ENCODE measurements around the gene PCDH9. TPM values are rescaled to one million over a fixed set of nuclear protein-coding genes. Genes with fewer than 3 reads are reported as not detected.

The PCDH9 gene
- total RNA-seq, 1 experiment from 2014 or later = 5.8 TPM

DNA sequence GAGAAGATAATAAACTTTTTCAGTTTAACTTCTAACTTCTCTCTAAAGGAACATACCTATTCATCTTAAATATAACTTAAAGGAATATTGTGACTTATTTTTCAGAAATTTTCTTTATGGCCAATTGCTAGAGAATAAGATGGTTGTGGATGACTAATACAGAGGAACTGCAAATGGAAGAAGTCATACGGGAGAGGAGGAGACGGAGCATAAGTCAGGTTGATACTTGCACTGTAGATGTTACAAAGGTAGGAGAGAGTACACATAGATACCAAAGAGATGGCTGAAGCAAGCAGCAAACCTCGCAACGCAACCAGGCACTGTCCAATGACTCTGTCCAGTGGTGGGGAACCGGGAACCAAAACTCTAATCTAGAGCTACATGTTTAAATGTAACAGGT is 963.4 kb downstream of the PCDH9 start:
- ChIA-PET CTCF (no interaction called here), POLR2A (ENCODE audit: low non-redundant PET) (no interaction called here)
- intact Hi-C loops (cut with micrococcal nuclease; ENCODE audit: unreplicated experiment) = no loop called here

DNA sequence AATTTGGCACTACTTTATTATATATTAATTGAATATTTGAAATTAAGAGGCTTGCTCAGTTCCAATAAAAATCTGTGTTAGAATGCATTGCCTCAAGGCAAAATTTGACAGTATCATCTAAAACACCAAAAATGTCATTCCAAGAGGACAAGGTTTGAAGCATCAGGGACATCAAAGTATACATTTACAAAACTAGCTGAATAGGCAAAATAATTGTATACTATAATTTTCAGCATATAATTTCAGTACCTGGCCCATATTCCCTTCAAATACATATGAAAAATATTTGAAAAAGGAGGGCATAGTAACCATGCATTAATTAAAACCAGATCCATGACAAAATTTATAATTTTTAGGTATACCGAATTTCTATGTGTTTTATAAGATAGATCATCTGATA is 963.8 kb downstream of the PCDH9 start:
- no peaks in the 10 kb centered on the region for H3K27me3 ChIP-seq (replicated peaks; ENCODE audit: insufficient read depth, low read depth, low read length, poor library complexity)
- H3K9me3 ChIP-seq (ENCODE audit: low read depth, low read length, poor library complexity, severe bottlenecking) = peaks cover 4% of the 10 kb centered on the region
- H3K4me3 ChIP-seq (ENCODE audit: low read depth, low read length, poor library complexity, severe bottlenecking) = no peak overlapping the region
- no TSS peak for BruUV-seq (replicated peaks)
- TF ChIP-seq, protein P1, sequence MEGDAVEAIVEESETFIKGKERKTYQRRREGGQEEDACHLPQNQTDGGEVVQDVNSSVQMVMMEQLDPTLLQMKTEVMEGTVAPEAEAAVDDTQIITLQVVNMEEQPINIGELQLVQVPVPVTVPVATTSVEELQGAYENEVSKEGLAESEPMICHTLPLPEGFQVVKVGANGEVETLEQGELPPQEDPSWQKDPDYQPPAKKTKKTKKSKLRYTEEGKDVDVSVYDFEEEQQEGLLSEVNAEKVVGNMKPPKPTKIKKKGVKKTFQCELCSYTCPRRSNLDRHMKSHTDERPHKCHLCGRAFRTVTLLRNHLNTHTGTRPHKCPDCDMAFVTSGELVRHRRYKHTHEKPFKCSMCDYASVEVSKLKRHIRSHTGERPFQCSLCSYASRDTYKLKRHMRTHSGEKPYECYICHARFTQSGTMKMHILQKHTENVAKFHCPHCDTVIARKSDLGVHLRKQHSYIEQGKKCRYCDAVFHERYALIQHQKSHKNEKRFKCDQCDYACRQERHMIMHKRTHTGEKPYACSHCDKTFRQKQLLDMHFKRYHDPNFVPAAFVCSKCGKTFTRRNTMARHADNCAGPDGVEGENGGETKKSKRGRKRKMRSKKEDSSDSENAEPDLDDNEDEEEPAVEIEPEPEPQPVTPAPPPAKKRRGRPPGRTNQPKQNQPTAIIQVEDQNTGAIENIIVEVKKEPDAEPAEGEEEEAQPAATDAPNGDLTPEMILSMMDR (conservative IDR thresholded peaks at IDR 0.05; ENCODE audit: low read depth, low read length) = no peak
- TF ChIP-seq EZH2 (IDR thresholded peaks at IDR 0.05; ENCODE audit: borderline replicate concordance, low read depth, low read length, poor library complexity, severe bottlenecking) = no peak
- intact Hi-C loops (cut with micrococcal nuclease; ENCODE audit: unreplicated experiment) = no loop called here
- H3K36me3 ChIP-seq (ENCODE audit: insufficient read depth, low read length, poor library complexity, severe bottlenecking) = no peaks in the 10 kb centered on the region
- CTCF ChIA-PET = no interaction called here
- POLR2A ChIA-PET (ENCODE audit: low non-redundant PET) = no interaction called here
- DNase-seq (ENCODE audit: low spot score) = no peak
- no peaks in the 10 kb centered on the region for H3K4me1 ChIP-seq (ENCODE audit: insufficient read depth, low read length, poor library complexity, severe bottlenecking)
- no peak overlapping the region for H3K27ac ChIP-seq (ENCODE audit: low read depth, low read length, poor library complexity, severe bottlenecking)

More for the DNA sequence above, 963.4 kb downstream of the PCDH9 start:
- H3K9me3 ChIP-seq (ENCODE audit: low read depth, low read length, poor library complexity, severe bottlenecking) = peaks cover 2% of the 10 kb centered on the region
- H3K4me3 ChIP-seq (ENCODE audit: low read depth, low read length, poor library complexity, severe bottlenecking) = no peak overlapping the region
- no peak for TF ChIP-seq EZH2 (IDR thresholded peaks at IDR 0.05; ENCODE audit: borderline replicate concordance, low read depth, low read length, poor library complexity, severe bottlenecking)
- TF ChIP-seq, protein P1 (conservative IDR thresholded peaks at IDR 0.05; ENCODE audit: low read depth, low read length) = no peak
- H3K27ac ChIP-seq (ENCODE audit: low read depth, low read length, poor library complexity, severe bottlenecking) = no peak overlapping the region
- H3K4me1 ChIP-seq (ENCODE audit: insufficient read depth, low read length, poor library complexity, severe bottlenecking) = no peaks in the 10 kb centered on the region
- no peaks in the 10 kb centered on the region for H3K36me3 ChIP-seq (ENCODE audit: insufficient read depth, low read length, poor library complexity, severe bottlenecking)
- no TSS peak for BruUV-seq (replicated peaks)
- no peaks in the 10 kb centered on the region for H3K27me3 ChIP-seq (replicated peaks; ENCODE audit: insufficient read depth, low read depth, low read length, poor library complexity)
- DNase-seq (ENCODE audit: low spot score) = no peak

DNA sequence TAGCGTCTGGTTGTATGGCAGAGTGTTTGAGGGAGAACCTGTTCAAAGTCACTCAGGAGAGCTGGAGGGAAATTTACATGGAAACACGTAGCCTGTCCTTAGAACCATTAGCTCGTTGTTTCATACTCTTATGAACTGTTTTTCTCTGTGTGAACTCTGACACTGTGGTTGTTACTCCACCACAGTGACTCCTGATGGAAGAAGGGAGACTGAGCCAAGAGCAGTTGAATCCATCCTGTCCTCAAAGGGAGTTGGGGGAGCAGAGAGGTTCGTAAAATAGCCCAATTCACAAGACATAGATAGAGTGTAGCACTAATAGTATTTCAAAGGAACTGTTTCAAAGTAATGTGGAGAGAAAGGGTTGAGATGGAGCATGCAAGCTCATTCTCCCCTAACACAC is 964.8 kb downstream of the PCDH9 start:
- peaks cover 4% of the 10 kb centered on the region for H3K9me3 ChIP-seq (ENCODE audit: low read depth, low read length, poor library complexity, severe bottlenecking)
- ChIA-PET CTCF (no interaction called here), POLR2A (ENCODE audit: low non-redundant PET) (no interaction called here)
- BruUV-seq (replicated peaks) = no TSS peak
- intact Hi-C loops (cut with micrococcal nuclease; ENCODE audit: unreplicated experiment) = no loop called here
- no peak overlapping the region for H3K27ac ChIP-seq (ENCODE audit: low read depth, low read length, poor library complexity, severe bottlenecking)
- no peaks in the 10 kb centered on the region for H3K36me3 ChIP-seq (ENCODE audit: insufficient read depth, low read length, poor library complexity, severe bottlenecking)
- H3K4me1 ChIP-seq (ENCODE audit: insufficient read depth, low read length, poor library complexity, severe bottlenecking) = no peaks in the 10 kb centered on the region
- no peak overlapping the region for H3K4me3 ChIP-seq (ENCODE audit: low read depth, low read length, poor library complexity, severe bottlenecking)
- no peak for DNase-seq (ENCODE audit: low spot score)
- TF ChIP-seq EZH2 (IDR thresholded peaks at IDR 0.05; ENCODE audit: borderline replicate concordance, low read depth, low read length, poor library complexity, severe bottlenecking) = no peak
- TF ChIP-seq, protein P1 (conservative IDR thresholded peaks at IDR 0.05; ENCODE audit: low read depth, low read length) = no peak
- H3K27me3 ChIP-seq (replicated peaks; ENCODE audit: insufficient read depth, low read depth, low read length, poor library complexity) = no peaks in the 10 kb centered on the region

Measured in A673 (cell line).